VCaP (cell line): ENCODE measurements around the gene CYLD.

Experiments used
- H3K27ac ChIP-seq: fragments of 450-650 bp; 2 replicates; pipeline ENCODE4 v1.5.1; 2017
- CTCF ChIP-seq: fragments of 450-650 bp; conservative IDR thresholded peaks from 2 replicates; pipeline ENCODE4 v1.5.1; 2017; ENCODE audit warnings: mild to moderate bottlenecking, moderate library complexity

The CYLD gene

GRCh38 chr16:50774960-50775359 lies 33.1 kb downstream of the CYLD start:
- no peak for TF ChIP-seq CTCF
- no peak overlapping the region for H3K27ac ChIP-seq

- TF ChIP-seq CTCF, result no peak
- H3K27ac ChIP-seq, result no peak overlapping the region
These were observed 34.2 kb downstream of the CYLD start for GRCh38 chr16:50776037-50776436.

- H3K27ac ChIP-seq, result no peak overlapping the region
- no peak for TF ChIP-seq CTCF
These were observed 36.6 kb downstream of the CYLD start for GRCh38 chr16:50778284-50779163.

- no peak for TF ChIP-seq CTCF
- H3K27ac ChIP-seq, result no peak overlapping the region
These were observed 39.2 kb downstream of the CYLD start for GRCh38 chr16:50781043-50781442.

- no peak for TF ChIP-seq CTCF
- no peak overlapping the region for H3K27ac ChIP-seq
These were observed 39.6 kb downstream of the CYLD start for GRCh38 chr16:50781518-50781917.

GRCh38 chr16:50789757-50790156 lies 47.9 kb downstream of the CYLD start:
- TF ChIP-seq CTCF, result no peak
- no peak overlapping the region for H3K27ac ChIP-seq

GRCh38 chr16:50791522-50791921 lies 49.6 kb downstream of the CYLD start:
- no peak overlapping the region for H3K27ac ChIP-seq
- no peak for TF ChIP-seq CTCF
